Calu3 (cell line): Measurements from ENCODE around the gene PPP1R14C. TPM values are rescaled to one million over a fixed set of nuclear protein-coding genes. Genes with fewer than 3 reads are reported as not detected.

Experiments used
- BruUV-seq: library from RNA; stranded (reverse); fragments of 400-500 nt; replicated peaks from 2 replicates; lab custom pipeline; 2021; lab: Mats Ljungman, UMichigan
- CTCF ChIA-PET: fragments of 300-600 bp; sonication (Branson Sonifier 250); formaldehyde crosslinking; loops from one replicate; lab custom pipeline; 2022; ENCODE audit warnings: antibody characterized with exemption; lab: Charles Lee
- DNase-seq: peaks from one replicate; pipeline ENCODE4 v3.0.0; 2022
- H3K27ac Mint-ChIP-seq: one replicate; pipeline ENCODE4 v1.8.0; 2022; ENCODE audit warnings: mixed read lengths; ENCODE audit not compliant: unreplicated experiment
- H3K27me3 Mint-ChIP-seq: one replicate; pipeline ENCODE4 v1.8.0; 2022; ENCODE audit warnings: mixed read lengths; ENCODE audit not compliant: unreplicated experiment
- H3K36me3 Mint-ChIP-seq: one replicate; pipeline ENCODE4 v1.8.0; 2022; ENCODE audit warnings: mild to moderate bottlenecking, moderate library complexity, mixed read lengths; ENCODE audit not compliant: insufficient read depth, unreplicated experiment
- H3K4me1 Mint-ChIP-seq: one replicate; pipeline ENCODE4 v1.8.0; 2022; ENCODE audit warnings: mild to moderate bottlenecking, low read depth, mixed read lengths; ENCODE audit not compliant: unreplicated experiment
- H3K4me3 Mint-ChIP-seq: one replicate; pipeline ENCODE4 v1.8.0; 2022; ENCODE audit warnings: mild to moderate bottlenecking, low read depth, moderate library complexity, mixed read lengths; ENCODE audit not compliant: unreplicated experiment
- H3K9me3 Mint-ChIP-seq: one replicate; pipeline ENCODE4 v1.8.0; 2022; ENCODE audit warnings: low read depth, mixed read lengths; ENCODE audit not compliant: unreplicated experiment
- CTCF ChIP-seq: fragments of 200-600 bp; IDR thresholded peaks from one replicate; pipeline ENCODE4 v1.8.0; 2022; ENCODE audit warnings: antibody characterized with exemption; ENCODE audit not compliant: unreplicated experiment
- intact Hi-C: fragments of 100-400 bp; cut with micrococcal nuclease; formaldehyde crosslinking; loops from one replicate; pipeline ENCODE4 v1.10.0; 2022; ENCODE audit not compliant: unreplicated experiment
- total RNA-seq: library from RNA; stranded (reverse); gene quantifications from 2 replicates; pipeline ENCODE4 v1.2.3, GENCODE V29; 2022

The PPP1R14C gene
- total RNA-seq, 1 experiment from 2014 or later, result 3.6 TPM

GRCh38 chr6:150208611-150209352 is 65.9 kb downstream of the PPP1R14C start:
- H3K27me3 Mint-ChIP-seq, result no peaks in the 10 kb centered on the region
- intact Hi-C loops, result no loop called here
- TF ChIP-seq CTCF, result no peak
- no peaks in the 10 kb centered on the region for H3K4me1 Mint-ChIP-seq
- H3K4me3 Mint-ChIP-seq, result no peak overlapping the region
- no peaks in the 10 kb centered on the region for H3K9me3 Mint-ChIP-seq
- BruUV-seq, result no TSS peak
- CTCF ChIA-PET, result interaction anchor here (0.6 kb wide), 1 partner anchor 59 kb away, joined by 3 read pairs; no protein-coding TSS in a partner anchor
- no peak for DNase-seq
- no peaks in the 10 kb centered on the region for H3K36me3 Mint-ChIP-seq
- H3K27ac Mint-ChIP-seq, result no peak overlapping the region

DNA sequence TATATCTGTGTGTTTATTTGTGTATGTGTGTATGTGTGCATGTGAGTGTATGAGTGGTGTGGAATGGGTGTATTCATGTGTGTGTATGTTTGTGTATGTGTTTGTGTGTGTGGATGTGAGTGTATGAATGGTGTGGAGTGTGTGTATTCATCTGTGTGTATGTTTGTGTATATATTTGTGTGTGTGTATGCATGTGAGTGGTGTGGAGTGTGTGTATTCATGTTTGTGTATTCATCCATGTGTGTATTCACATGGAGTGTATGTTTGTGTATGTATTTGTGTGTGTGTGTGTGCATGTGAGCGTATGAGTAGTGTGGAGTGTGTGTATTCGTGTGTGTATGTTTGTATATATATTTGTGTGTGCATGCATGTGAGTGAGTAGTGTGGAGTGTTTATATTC is 66.6 kb downstream of the PPP1R14C start:
- Mint-ChIP-seq H3K27ac (no peak overlapping the region), H3K27me3 (no peaks in the 10 kb centered on the region), H3K4me1 (no peaks in the 10 kb centered on the region), H3K9me3 (no peaks in the 10 kb centered on the region), H3K36me3 (no peaks in the 10 kb centered on the region), H3K4me3 (no peak overlapping the region)
- TF ChIP-seq CTCF, result no peak
- no TSS peak for BruUV-seq
- intact Hi-C loops, result no loop called here
- CTCF ChIA-PET, result interaction anchor here (0.6 kb wide), 1 partner anchor 58 kb away, joined by 3 read pairs; no protein-coding TSS in a partner anchor
- no peak for DNase-seq

GRCh38 chr6:150211700-150212511 is 69.1 kb downstream of the PPP1R14C start:
- no peak for DNase-seq
- no peaks in the 10 kb centered on the region for H3K27me3 Mint-ChIP-seq
- no peaks in the 10 kb centered on the region for H3K4me1 Mint-ChIP-seq
- H3K36me3 Mint-ChIP-seq, result no peaks in the 10 kb centered on the region
- no peak overlapping the region for H3K27ac Mint-ChIP-seq
- H3K9me3 Mint-ChIP-seq, result no peaks in the 10 kb centered on the region
- no peak overlapping the region for H3K4me3 Mint-ChIP-seq
- intact Hi-C loops, result no loop called here
- BruUV-seq, result no TSS peak
- TF ChIP-seq CTCF, result no peak
- CTCF ChIA-PET, result no interaction called here

DNA sequence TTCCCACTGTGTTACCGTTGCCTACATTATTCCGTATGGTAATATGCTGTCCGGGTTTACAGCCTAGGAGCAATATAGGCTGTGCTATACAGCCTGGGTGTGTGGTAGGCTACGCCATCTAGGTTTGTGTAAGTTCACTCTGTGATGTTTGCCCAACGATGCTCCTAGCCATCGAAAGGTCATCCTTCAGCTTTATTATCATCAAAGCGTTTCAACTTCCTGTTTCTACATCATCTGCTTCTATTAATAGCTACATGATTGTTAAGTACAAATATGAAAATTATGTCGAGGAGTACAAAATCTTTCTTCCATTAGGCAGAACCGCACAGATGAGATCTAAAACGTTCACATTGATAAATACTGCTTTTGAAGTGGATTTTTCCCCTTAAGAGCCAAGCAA is 69.9 kb downstream of the PPP1R14C start:
- Mint-ChIP-seq H3K27ac (no peak overlapping the region), H3K4me3 (no peak overlapping the region), H3K9me3 (no peaks in the 10 kb centered on the region), H3K27me3 (no peaks in the 10 kb centered on the region), H3K4me1 (no peaks in the 10 kb centered on the region), H3K36me3 (no peaks in the 10 kb centered on the region)
- intact Hi-C loops, result no loop called here
- DNase-seq, result no peak
- CTCF ChIA-PET, result no interaction called here
- no peak for TF ChIP-seq CTCF
- no TSS peak for BruUV-seq
